HG02571 (cell line): ENCODE measurements around the gene LRRC57.

Experiments
- ATAC-seq: cut with Tn5 transposase; IDR thresholded peaks from one replicate; pipeline ENCODE4 v1.9.1; 2021; ENCODE audit warnings: mild to moderate bottlenecking, moderate library complexity; ENCODE audit not compliant: unreplicated experiment

LRRC57 gene

DNA sequence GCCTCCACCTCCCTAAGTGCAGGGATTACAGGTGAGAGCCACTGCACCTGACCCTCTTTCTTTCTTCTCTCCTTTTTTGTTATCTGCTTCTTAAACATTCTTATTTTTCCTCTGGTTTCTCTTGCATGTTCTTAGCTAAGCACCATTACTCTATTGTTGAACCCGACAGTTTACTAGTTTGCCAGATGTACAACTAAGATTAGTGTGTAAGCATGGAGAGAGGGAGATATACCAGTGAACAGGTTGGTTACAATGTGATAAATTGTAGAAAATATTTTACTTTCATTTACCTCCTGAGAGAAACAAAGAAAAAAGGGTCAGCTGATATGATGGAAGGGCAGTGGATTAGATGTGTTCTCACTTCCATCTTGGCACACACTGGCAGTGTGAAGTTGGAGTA is 5.0 kb upstream of the LRRC57 start:
- no peak for ATAC-seq

DNA sequence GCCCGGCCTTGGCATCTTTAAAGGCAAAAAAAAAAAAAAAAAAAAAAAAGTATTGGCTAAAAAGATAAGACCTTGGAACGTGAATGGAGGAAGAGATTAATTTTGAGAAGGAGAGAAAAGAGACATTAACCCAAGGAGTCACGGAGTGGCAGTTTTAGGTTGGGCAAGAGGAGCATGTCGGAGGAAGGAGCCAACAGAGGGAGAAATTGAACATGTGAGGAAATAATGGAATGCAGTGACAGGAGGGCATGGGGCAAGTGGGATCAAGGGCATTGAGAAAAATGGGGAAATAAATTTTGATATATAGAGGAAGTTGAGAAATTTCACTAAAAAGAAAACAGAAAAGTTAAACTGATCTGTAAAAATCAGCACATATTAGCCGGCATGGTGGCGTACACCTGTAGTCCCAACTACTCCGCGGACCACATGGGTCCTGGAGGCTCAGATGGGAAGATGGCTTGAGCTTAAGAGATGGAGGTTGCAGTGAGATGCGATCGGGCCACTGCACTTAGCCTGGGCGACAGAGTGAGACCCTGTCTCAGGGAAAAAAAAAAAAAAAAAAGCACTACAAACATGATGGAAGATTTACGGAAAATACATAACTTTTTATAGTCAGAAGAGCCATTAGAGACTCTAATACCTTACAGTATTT is 1.3 kb upstream of the LRRC57 start:
- no peak for ATAC-seq

DNA sequence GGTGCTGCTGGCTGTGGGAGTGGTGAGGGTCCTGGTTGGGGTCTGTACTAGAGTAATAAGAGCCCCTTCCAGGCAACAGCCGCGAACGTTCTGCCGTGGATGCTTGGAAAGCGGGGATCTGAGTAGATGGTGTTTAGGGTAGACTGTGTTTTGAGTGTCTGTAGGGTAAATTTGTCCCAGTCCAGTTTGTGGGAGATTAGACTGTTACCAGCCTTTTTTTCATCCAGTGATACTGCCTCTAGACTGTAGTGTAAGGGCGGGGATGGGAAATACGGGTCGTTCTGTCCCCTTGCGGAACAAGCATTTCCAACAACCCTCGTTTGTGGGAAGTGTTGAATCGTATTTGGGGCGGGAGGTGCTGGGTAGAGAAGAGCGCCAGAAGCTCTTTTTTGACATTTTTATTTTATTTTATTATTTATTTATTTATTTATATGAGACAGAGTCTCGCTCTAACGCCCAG is 469 bp upstream of the LRRC57 start:
- ATAC-seq = peak; percentile 11

DNA sequence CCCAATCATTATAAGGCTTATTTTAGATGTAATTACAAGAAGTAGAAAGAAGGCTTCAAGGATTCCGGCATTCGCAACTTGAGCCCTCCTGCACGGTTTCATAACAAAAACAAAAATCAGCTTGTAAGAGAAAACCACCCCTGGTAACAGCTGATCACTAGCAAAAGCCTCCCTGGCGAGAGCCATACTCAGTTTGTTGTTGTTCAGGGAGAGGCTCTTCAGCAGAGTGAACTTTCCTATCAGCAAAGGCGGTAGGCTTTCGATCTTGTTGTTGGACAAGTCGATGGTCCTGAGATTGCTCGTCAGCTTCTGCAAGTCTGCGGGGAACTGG is 710 bp downstream of the LRRC57 start:
- no peak for ATAC-seq

DNA sequence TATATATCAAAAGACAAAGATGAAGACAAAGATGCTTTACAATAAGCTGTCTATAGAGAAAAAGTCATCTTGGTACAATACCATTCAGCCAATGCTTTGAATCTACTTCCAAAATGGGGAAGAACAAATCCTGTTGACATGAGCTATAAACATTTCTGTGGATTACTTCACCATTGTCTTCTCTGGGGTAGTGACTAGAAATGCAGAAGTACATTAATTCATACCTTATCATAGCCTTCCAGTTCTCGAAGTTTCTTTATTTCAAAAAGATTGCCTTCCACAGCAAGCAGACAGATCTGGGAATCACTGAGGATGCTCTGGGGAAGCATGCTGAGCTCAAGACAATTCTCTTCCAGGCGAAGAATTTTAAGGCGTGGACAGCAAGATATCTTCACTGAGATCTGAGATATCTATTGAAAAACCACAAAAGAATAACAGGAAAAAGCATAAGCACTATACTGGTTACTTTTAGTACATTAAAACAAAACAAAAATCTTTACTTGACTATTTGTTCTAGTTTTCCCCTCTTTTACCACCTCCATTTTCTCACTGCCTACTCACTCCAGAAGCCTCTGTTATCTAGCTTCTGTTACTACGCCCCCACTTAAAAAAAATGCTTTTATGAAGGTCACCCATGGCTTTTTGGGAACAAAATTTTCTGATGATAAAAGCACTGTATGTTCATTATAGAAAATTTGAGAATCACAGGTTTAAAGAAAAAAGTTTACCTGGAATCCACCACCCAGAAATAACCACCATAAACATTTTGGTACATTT is 3.6 kb downstream of the LRRC57 start:
- no peak for ATAC-seq

DNA sequence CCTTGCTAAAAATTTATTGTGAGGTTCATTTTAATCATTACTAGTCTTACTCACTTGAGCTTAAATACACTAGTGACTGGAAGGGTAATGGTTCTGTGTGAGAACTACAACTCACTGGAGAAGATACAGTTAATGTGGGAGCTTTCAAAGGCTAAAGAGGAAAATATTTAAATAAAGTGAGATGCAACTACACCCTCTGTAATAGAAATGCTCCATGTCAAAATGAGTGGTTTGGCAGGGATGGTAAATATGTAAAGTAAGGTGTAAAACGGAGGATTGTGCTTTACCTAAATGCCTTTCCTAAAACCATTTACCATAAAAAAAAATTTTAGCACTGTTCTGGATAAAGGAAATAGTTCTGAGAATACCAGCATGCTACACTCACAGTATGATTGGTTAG is 15.3 kb downstream of the LRRC57 start:
- no peak for ATAC-seq

DNA sequence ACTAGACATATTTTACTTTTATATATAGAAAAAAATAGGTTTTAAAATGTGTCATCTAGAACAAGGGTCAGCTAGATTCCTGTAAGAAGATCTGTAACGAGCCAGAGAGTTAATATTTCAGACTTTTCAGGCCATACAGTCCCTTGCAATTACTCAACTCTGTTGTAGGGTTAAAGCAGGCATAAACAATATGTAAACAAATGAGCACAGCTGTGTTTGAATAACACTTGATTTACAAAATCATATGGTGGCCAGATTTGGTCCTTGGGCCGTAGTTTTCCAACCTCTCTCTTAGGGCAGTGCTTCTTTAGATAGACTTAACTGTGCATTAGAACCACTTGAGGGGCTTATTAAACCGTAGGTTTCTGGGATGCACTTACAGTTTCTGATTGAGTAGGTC is 19.6 kb downstream of the LRRC57 start:
- ATAC-seq = no peak

DNA sequence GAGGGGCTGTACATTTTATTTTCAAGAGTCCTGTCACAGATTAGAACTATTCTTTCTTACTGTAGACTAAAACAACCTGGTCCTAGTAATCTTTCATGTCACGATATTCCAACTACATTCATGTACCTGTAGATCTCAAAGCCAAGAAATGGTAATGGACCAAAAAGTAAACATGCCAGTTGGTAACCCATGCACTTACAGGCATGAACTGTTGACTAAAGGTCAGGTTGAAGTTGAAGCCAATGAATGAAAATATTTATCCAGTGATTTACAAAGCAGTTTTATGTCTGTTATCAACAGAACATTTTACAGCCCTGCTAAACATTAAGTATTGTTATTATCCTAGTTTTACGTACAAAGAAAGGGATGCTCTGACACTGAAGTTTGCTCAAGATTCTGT is 25.3 kb downstream of the LRRC57 start:
- ATAC-seq = no peak

DNA sequence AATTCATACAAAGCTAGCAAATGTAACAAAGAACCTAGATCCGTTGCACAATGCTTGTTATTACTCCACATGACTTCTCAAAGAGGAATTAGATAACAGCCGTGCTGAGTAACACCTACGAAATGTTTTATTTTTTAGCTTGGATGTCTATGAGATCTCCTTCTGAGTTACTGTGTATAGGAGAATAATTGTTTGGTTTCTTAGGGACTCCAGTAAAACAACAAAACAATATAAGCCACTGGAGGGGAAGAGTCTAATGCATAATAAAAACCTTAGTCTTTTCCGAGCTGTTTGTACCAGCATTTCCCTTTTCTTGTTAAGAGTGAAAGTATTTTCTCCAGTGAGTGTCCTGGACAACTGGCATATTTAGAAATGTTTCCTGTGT is 37.6 kb downstream of the LRRC57 start:
- no peak for ATAC-seq

DNA sequence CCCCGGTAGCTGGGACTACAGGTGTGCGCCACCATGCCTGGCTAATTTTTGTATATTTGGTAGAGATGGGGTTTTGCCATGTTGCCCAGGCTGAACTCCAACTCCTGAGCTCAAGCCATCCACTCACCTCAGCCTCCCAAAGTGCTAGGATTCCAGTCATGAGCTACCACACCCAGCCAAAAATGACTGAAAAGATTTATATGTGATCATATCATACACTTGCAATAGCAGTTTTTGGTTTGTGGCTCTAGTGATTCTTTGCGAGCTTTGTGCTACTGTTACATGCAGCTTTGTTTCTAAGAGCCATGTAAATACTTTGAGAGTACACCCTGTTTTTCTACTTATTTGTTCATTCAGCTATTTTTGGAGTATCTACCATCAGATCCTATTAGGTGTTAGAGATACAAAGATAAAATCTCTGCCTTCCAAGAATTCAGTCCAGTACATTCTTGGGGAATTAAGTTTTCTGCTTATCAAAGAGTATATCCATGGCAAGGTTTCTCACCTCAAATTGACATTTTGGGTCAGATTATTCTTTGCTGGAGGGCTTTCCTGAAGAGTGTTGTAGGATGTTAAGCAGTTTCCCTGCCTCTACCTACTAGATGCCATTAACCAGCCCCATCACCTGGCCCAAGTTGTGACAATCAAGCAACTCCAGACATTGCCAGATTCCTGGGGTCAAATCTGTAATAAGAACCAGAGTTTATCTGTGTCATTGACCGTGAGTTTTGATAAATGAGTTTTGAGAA is 38.2 kb downstream of the LRRC57 start:
- no peak for ATAC-seq

DNA sequence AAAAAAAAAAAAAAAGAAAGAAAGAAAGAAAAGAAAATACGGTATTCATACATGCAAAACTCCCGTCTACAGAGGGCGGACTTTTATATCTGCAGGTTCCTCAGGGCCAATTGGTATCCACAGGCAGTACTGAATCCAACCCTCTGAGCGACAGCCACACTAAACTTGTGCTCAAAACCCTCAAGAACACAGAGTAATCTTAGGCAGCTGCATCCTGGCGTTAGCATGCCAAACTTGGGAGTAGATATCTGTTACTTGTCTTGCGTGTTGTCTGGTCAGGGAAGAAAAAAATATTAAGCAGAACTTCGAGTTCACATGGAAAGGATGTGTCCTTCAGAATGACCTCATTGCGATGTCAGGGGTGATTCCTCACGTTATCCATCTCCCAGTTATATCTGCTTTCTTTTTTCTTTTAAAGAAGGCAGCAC is 40.3 kb downstream of the LRRC57 start:
- ATAC-seq = no peak

DNA sequence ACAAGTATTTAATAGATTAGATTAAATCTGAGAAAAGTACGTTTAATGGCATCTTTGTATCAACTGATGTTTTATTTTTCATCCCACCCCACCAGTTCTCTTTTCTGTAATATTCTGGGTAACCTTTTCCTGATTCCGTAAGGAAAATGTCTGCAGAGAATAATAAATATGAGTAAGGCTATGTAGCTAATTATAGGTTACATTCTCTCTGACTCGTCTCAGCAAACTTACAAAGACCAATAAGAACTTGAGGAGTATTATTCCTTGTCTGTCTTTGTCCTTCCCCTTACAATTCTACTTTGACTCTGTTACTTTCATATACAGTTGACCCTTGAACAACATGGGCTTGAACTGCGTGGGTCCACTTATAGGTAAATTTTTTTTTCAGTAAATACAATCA is 41.1 kb downstream of the LRRC57 start:
- ATAC-seq = no peak

DNA sequence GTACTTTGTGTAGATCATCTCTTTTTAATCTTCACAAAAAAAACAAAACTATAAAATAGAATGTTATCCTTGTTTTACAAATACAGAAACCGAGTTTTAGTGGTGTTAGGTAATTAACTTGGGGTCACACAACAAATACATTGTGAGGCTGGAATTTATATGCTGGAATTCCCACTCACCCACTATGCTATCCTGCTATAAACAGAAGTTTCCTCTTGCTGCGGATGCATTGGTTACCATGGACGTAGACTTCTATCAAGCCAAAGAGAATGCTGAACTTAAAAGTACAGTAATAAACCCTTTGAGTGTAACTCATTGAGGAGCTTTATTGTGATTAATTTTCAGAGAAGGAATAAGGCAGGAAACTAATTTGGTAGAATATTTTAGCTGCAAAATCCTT is 44.0 kb downstream of the LRRC57 start:
- ATAC-seq = no peak

DNA sequence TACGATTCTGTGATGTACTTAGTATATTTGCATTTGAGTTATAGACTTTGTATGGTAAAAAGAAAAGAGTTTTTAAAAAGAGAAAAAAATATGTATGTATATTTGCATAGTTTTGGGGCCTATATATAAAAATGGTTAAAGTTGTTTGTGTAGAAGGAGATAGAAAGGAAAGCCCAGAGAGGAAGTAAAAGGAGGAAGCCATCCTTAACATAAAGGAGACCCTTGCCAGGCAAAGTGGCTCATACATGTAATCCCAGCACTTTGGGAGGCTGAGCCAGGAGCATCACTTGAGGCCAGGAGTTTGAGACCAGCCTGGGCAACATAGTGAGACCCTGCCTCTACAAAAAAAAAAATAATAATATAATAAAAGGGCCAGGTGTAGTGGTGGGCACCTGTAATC is 44.8 kb downstream of the LRRC57 start:
- no peak for ATAC-seq

DNA sequence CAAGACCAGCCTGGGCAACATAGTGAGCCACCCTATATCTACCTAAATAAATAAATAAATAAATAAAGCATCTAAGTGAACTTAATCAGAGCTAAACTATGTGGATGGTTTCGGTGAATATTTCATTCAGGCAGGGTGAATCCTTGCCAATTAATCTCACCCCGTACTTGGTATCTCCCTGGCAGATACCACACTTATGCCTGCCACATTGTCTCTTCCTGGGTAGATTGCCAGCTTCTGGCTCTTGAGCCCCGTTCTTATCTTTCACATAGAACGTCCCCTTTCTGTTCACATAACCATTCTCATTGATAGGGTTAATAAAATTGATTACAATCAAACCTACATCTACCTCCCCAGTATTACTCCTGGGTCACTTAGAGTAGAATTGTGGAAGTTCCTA is 46.1 kb downstream of the LRRC57 start:
- no peak for ATAC-seq

DNA sequence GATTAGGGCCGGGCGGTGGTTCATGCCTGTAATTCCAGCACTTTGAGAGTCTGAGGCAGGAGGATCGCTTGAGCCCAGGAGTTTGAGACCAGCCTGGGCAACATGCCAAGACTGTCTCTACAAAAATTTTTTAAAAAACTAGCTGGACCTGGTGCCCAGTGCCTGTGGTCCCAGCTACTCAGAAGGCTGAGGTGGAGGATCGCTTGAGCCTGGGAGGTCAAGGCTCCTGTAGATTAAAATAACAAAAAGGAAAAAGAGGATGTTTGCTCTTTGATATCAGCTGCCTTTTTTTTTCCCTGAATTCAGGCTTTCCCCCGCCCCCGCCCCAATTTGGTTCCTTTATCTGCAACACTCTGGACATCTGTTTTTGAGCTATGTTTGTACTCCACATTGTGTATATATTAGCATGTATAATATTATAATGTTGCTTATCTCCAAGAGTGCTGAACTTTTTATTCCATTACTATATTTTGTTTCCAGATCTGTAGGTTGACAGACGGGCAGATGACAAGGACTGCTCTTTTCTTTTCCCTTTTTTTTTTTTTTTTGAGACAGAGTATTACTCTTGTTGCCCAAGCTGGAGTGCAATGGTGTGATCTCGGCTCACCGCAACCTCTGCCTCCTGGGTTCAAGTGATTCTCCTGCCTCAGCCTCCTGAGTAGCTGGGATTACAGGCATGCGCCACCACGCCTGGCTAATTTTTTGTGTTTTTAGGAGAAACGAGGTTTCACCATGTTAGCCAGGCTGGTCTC is 48.6 kb downstream of the LRRC57 start:
- no peak for ATAC-seq

DNA sequence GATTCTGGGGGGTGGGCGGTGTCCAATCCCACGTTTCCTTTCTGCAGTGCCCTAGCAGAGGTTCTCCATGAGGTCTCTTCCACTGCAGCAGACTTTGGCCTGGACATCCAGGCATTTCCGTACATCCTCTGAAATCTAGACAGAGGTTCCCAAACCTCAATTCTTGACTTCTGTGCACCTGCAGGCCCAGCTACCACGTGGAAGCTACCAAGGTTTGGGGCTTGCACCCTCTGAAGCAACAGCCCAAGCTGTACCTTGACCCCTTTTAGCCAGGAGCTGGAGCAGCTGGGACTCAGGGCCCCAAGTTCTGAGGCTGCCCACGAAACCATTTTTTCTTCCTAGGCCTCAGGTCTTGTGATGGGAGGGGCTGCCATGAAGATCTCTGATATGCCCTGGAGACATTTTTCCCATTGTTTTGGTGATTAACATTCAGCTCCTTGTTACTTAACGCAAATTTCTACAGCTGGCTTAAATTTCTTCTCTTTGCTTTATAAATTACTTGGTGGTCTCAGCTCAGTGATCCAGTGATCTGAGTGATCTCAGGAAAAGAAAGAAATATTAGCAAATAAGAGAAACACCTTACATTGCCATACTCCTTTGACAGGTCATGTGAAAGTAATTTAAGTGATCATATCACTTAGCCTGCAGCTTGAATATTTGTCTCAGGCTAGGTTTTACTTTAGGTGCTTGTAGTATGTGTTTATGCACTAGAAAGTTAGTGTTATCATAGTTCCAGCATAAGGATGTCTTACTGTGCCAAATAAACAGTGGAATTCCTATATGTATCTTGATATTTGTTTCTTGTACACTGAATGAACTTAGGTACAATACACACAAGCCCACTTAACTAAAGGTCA is 50.2 kb downstream of the LRRC57 start:
- ATAC-seq = no peak

DNA sequence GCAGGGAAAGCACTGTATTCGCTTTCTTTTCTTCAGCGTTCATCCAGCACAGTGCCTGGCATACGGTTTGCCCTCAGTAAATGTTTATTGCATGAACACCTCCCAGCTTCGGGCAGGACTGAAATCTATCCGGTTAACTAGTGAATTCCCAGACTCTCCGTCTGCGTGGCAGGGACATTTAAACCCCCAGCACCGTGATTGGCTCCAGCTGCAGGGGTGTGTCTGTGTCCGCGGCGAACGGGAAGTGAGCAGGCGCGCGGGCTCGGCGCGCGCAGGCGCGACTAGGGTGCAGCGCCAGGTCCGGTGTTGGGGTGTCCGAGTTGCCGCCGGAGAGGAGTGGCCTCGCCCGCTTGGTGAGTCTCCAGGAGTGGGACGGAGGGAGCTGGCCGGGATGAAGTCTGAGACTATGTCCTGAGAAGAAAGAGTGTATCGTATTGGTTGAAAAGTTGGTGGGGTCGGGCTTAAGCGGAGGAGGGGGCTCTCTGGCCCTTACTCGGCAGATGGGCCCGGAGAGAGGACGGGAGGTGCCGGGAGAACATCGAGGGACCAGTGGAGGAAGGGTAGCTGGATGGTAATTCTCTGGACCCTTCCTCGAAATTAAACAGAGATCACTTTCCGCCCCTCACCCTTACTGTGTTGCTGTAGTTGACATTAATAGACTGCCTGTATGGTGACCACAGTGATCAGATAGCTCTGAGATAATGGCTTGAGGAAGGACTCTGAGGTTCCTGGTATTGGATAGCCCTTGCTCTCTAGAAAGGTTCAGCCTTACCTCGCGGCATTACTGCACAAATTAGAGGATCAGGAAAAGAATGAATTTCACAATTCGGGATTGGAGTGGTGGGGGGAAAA is 53.0 kb downstream of the LRRC57 start, which contains the start of gene SNAP23:
Gene SNAP23 (plus strand): TSS at position 274 of the 852 bp plus-strand sequence. CDS start 16,213 bp downstream, outside the sequence.
- ATAC-seq = peak; percentile 79

DNA sequence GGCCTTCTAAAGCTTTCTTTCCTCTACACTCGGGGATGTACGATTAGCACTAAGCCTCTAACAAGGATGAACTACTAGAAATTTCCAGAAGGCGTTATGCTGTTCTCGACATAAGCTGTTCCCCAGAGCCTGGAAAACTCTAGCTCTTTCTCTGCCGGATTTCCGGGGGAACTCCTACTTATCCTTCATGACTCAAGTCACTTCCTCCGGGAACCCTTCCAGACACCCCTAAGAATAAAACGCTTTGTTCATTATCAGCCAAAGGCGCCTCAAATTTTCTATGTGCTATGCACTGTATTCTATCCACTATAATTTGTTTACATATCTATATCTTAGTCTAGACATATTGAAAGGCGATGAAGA is 53.6 kb downstream of the LRRC57 start:
- no peak for ATAC-seq
